ENCODE data around the gene ITPR2. TPM values are rescaled to one million over a fixed set of nuclear protein-coding genes. Genes with fewer than 3 reads are reported as not detected.
"Not testable (repeated sequence)": the region's sequence is repeated elsewhere in the genome, so short reads cannot be mapped to it uniquely, and the experiment has no call there.

ITPR2 gene
- total and polyA plus RNA-seq, 2 donors = 8.8 to 34.0 TPM

DNA sequence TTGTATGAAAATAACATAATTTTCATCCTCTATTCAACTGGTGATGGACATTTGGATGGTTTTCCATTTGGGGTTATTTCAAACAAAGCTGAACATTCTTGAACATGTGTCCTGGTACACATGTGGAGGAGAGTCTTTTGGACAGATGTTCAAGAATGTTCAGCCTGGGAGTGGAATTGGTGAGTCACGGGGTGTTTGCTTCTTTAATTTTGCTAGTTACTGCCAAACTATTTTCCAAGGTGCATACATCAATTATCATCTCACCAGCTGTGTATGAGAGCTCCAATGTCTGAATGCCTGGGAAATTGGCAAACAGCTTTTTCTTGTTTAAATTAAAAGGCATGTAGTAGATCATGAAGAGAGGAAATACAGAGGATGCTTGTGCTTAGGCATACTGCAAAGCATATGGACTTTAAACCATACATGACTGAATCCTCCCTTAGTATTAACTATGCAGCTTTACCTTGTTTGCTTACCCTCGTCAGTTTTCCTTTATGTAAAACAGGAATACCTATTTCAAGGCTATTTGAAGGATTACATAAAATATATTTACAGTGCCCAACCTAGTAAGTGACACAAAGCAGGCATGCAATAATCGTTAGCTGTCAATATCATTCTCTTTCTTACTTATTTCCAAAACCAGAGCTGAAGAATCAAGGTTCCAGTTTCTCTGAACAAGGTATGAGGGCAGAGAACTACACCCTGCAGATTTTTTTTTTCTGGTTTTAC is 152.1 kb downstream of the ITPR2 start:
- WGBS = 95% methylated on average over 3 of the region's 3 CpGs
- Histone ChIP-seq H3K4me3 (ENCODE audit: low read length in 2 of 2) (no peak overlapping the region), H3K9me3 (ENCODE audit: control insufficient read depth in 2 of 2, insufficient read depth in 1 of 2, low read length in 1 of 2) (no peaks in the 10 kb centered on the region), H3K36me3 (ENCODE audit: control insufficient read depth in 2 of 2, insufficient read depth in 2 of 2, low read length in 1 of 2) (peaks cover 32 to 79% of the 10 kb centered on the region in 2 donors), H3K27ac (ENCODE audit: low read depth in 1 of 2, low read length in 1 of 2) (no peak overlapping the region), H3K27me3 (ENCODE audit: control insufficient read depth in 2 of 2, insufficient read depth in 1 of 2, low read length in 1 of 2) (no peaks in the 10 kb centered on the region), H3K4me1 (ENCODE audit: control insufficient read depth in 2 of 2, insufficient read depth in 2 of 2, low read length in 2 of 2) (no peaks in the 10 kb centered on the region)
- DNase-seq (ENCODE audit: low read depth in 6 of 9, low spot score in 9 of 9) = no peak

DNA sequence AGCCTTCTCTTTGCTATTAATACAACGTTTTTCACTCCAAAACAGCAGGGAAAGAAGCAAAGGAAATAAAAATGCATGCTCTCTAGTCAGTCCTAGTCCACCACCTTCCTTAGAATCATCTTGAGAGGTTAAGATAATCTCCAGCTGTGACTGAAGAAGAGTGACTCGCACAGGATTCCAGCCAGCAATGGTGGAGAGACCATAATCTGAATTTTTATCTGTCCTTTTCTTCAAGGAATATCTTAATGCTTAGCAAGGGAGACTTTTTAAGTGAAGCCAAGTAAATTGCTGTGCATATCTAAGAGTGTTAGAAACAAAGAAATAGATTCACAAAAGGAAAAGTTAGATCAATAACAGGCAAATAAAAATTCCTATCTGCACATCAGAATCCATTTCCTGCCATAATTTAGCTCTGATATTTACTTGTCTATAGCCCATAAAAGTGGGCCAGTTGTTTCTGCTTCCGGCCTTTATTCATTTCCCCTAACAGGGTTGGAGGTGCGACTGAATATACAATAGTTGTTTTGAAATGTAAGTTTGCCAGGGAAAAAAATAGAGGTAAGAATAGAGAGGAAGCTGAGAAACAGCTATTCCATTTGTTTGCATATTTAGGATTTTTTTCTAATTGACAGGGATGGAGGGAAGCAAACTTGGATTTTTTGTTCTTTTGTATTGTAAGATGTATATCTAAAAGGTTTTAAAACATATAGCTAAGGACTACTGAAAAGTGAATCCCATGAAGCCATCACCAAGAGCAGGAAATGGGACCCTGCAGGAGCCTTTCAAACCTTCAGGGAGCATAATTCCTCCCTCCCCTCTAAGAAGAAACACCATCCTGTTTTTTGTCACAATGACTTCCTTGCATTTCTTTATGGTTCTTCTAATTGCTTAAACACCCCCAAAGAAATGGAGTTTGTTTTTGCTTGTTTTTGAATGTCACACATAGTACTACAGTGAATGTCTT is 154.0 kb downstream of the ITPR2 start:
- no peak overlapping the region for H3K4me3 ChIP-seq (ENCODE audit: low read length in 2 of 2)
- no peaks in the 10 kb centered on the region for H3K9me3 ChIP-seq (ENCODE audit: control insufficient read depth in 2 of 2, insufficient read depth in 1 of 2, low read length in 1 of 2)
- H3K36me3 ChIP-seq (ENCODE audit: control insufficient read depth in 2 of 2, insufficient read depth in 2 of 2, low read length in 1 of 2) = peaks cover 19 to 60% of the 10 kb centered on the region in 2 donors
- H3K27me3 ChIP-seq (ENCODE audit: control insufficient read depth in 2 of 2, insufficient read depth in 1 of 2, low read length in 1 of 2) = no peaks in the 10 kb centered on the region
- H3K4me1 ChIP-seq (ENCODE audit: control insufficient read depth in 2 of 2, insufficient read depth in 2 of 2, low read length in 2 of 2) = no peaks in the 10 kb centered on the region
- DNase-seq (ENCODE audit: low read depth in 6 of 9, low spot score in 9 of 9) = no peak
- no peak overlapping the region for H3K27ac ChIP-seq (ENCODE audit: low read depth in 1 of 2, low read length in 1 of 2)
- WGBS = 86% methylated on average over 4 of the region's 4 CpGs

GRCh38 chr12:26671487-26671886 is 161.5 kb downstream of the ITPR2 start:
- not testable (repeated sequence) for H3K4me1 ChIP-seq (ENCODE audit: control insufficient read depth in 2 of 2, insufficient read depth in 2 of 2, low read length in 2 of 2); H3K9me3 ChIP-seq (ENCODE audit: control insufficient read depth in 2 of 2, insufficient read depth in 1 of 2, low read length in 1 of 2); H3K27me3 ChIP-seq (ENCODE audit: control insufficient read depth in 2 of 2, insufficient read depth in 1 of 2, low read length in 1 of 2); H3K27ac ChIP-seq (ENCODE audit: low read depth in 1 of 2, low read length in 1 of 2); DNase-seq (ENCODE audit: low read depth in 6 of 9, low spot score in 9 of 9); H3K4me3 ChIP-seq (ENCODE audit: low read length in 2 of 2)
- peaks cover 3 to 20% of the 10 kb centered on the region in 2 donors for H3K36me3 ChIP-seq (ENCODE audit: control insufficient read depth in 2 of 2, insufficient read depth in 2 of 2, low read length in 1 of 2)
- 83% methylated on average over 5 of the region's 5 CpGs for WGBS

DNA sequence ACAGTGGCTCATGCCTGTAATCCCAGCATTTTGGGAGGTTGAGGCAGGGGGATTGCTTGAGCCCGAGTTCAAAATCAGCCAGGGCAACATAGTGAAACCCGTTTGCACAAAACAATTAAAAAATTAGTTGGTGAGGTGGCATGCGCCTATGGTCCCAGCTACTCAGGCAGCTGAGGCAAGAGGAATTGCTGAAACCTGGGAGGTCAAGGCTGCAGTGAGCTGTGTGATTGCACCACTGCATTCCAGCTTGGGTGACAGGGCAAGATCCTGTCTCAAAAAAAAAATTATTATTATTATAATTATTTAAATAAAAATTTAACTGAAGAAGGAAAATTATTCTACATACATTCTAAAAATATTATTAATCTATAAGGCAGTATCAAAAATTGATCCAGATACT is 164.1 kb downstream of the ITPR2 start:
- Histone ChIP-seq H3K4me3 (ENCODE audit: low read length in 2 of 2) (no peak overlapping the region), H3K27ac (ENCODE audit: low read depth in 1 of 2, low read length in 1 of 2) (no peak overlapping the region), H3K36me3 (ENCODE audit: control insufficient read depth in 2 of 2, insufficient read depth in 2 of 2, low read length in 1 of 2) (peaks cover 12 to 24% of the 10 kb centered on the region in 2 donors), H3K4me1 (ENCODE audit: control insufficient read depth in 2 of 2, insufficient read depth in 2 of 2, low read length in 2 of 2) (no peaks in the 10 kb centered on the region), H3K27me3 (ENCODE audit: control insufficient read depth in 2 of 2, insufficient read depth in 1 of 2, low read length in 1 of 2) (no peaks in the 10 kb centered on the region), H3K9me3 (ENCODE audit: control insufficient read depth in 2 of 2, insufficient read depth in 1 of 2, low read length in 1 of 2) (peaks cover 0 to 1% of the 10 kb centered on the region in 2 donors)
- WGBS = 96% methylated on average over 3 of the region's 3 CpGs
- DNase-seq (ENCODE audit: low read depth in 6 of 9, low spot score in 9 of 9) = no peak

- H3K27me3 ChIP-seq (ENCODE audit: control insufficient read depth in 2 of 2, insufficient read depth in 1 of 2, low read length in 1 of 2) = no peaks in the 10 kb centered on the region
- no peak overlapping the region for H3K4me3 ChIP-seq (ENCODE audit: low read length in 2 of 2)
- DNase-seq (ENCODE audit: low read depth in 6 of 9, low spot score in 9 of 9) = no peak
- H3K36me3 ChIP-seq (ENCODE audit: control insufficient read depth in 2 of 2, insufficient read depth in 2 of 2, low read length in 1 of 2) = peaks cover 17 to 28% of the 10 kb centered on the region in 2 donors
- no peak overlapping the region for H3K27ac ChIP-seq (ENCODE audit: low read depth in 1 of 2, low read length in 1 of 2)
- H3K9me3 ChIP-seq (ENCODE audit: control insufficient read depth in 2 of 2, insufficient read depth in 1 of 2, low read length in 1 of 2) = peaks cover 0 to 1% of the 10 kb centered on the region in 2 donors
- H3K4me1 ChIP-seq (ENCODE audit: control insufficient read depth in 2 of 2, insufficient read depth in 2 of 2, low read length in 2 of 2) = no peaks in the 10 kb centered on the region
- WGBS = 94% methylated on average over 1 of the region's 1 CpG
Observed at GRCh38 chr12:26668230-26668629, 164.8 kb downstream of the ITPR2 start.

GRCh38 chr12:26666286-26666685 is 166.7 kb downstream of the ITPR2 start:
- no peak for DNase-seq (ENCODE audit: low read depth in 6 of 9, low spot score in 9 of 9)
- WGBS = 98% methylated on average over 5 of the region's 5 CpGs
- peaks cover 23 to 46% of the 10 kb centered on the region in 2 donors for H3K36me3 ChIP-seq (ENCODE audit: control insufficient read depth in 2 of 2, insufficient read depth in 2 of 2, low read length in 1 of 2)
- H3K27ac ChIP-seq (ENCODE audit: low read depth in 1 of 2, low read length in 1 of 2) = no peak overlapping the region
- H3K27me3 ChIP-seq (ENCODE audit: control insufficient read depth in 2 of 2, insufficient read depth in 1 of 2, low read length in 1 of 2) = no peaks in the 10 kb centered on the region
- H3K4me1 ChIP-seq (ENCODE audit: control insufficient read depth in 2 of 2, insufficient read depth in 2 of 2, low read length in 2 of 2) = no peaks in the 10 kb centered on the region
- peaks cover 0 to 1% of the 10 kb centered on the region in 2 donors for H3K9me3 ChIP-seq (ENCODE audit: control insufficient read depth in 2 of 2, insufficient read depth in 1 of 2, low read length in 1 of 2)
- no peak overlapping the region for H3K4me3 ChIP-seq (ENCODE audit: low read length in 2 of 2)

DNA sequence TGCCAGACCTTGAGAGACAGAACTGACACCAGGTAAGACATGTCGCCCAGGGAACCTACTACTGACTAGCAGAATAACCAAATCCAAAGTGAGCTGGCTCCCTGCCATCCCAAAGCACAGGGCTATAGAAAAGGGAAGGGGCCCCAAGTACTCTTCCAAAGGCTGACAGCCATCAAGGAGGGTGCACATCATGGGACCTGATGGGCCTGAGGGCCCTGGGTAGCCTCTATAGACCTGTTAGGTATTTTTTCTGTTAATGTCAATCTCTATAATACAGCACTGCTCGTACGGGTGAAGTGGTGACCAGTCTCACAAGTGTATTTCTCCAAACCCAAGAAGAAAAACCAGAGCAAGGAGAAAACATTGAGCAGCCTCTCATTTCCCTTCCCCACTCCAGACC is 171.6 kb downstream of the ITPR2 start:
- Histone ChIP-seq H3K27ac (ENCODE audit: low read depth in 1 of 2, low read length in 1 of 2) (no peak overlapping the region), H3K4me1 (ENCODE audit: control insufficient read depth in 2 of 2, insufficient read depth in 2 of 2, low read length in 2 of 2) (no peaks in the 10 kb centered on the region), H3K4me3 (ENCODE audit: low read length in 2 of 2) (no peak overlapping the region), H3K36me3 (ENCODE audit: control insufficient read depth in 2 of 2, insufficient read depth in 2 of 2, low read length in 1 of 2) (peaks cover 43 to 67% of the 10 kb centered on the region in 2 donors), H3K9me3 (ENCODE audit: control insufficient read depth in 2 of 2, insufficient read depth in 1 of 2, low read length in 1 of 2) (no peaks in the 10 kb centered on the region), H3K27me3 (ENCODE audit: control insufficient read depth in 2 of 2, insufficient read depth in 1 of 2, low read length in 1 of 2) (no peaks in the 10 kb centered on the region)
- 80% methylated on average over 3 of the region's 3 CpGs for WGBS
- DNase-seq (ENCODE audit: low read depth in 6 of 9, low spot score in 9 of 9) = no peak

- DNase-seq (ENCODE audit: low read depth in 6 of 9, low spot score in 9 of 9) = no peak
- Histone ChIP-seq H3K9me3 (ENCODE audit: control insufficient read depth in 2 of 2, insufficient read depth in 1 of 2, low read length in 1 of 2) (no peaks in the 10 kb centered on the region), H3K4me1 (ENCODE audit: control insufficient read depth in 2 of 2, insufficient read depth in 2 of 2, low read length in 2 of 2) (no peaks in the 10 kb centered on the region), H3K27ac (ENCODE audit: low read depth in 1 of 2, low read length in 1 of 2) (no peak overlapping the region), H3K36me3 (ENCODE audit: control insufficient read depth in 2 of 2, insufficient read depth in 2 of 2, low read length in 1 of 2) (peaks cover 41 to 68% of the 10 kb centered on the region in 2 donors), H3K4me3 (ENCODE audit: low read length in 2 of 2) (no peak overlapping the region), H3K27me3 (ENCODE audit: control insufficient read depth in 2 of 2, insufficient read depth in 1 of 2, low read length in 1 of 2) (no peaks in the 10 kb centered on the region)
- WGBS = over 99% methylated on average over 2 of the region's 2 CpGs
Observed at GRCh38 chr12:26659930-26660329, 173.1 kb downstream of the ITPR2 start.

DNA sequence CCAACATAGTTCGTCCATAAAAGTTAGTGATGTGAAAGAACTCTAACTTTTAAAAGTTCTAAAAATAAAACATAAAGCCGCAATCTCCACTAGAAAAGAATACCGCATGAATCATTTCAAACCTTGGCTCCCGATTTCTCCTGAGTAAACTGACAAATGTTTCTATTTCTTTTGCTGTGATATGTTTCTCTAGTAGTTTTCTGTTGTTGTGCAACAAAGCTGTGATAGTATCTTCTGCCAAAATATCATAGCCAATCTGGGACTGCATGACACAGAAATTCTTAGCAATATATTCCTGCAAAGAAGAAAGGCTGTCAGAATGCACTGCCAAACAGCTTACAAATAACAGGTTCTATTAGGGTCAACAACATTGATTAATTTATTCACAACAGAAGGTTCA is 174.0 kb downstream of the ITPR2 start:
- H3K36me3 ChIP-seq (ENCODE audit: control insufficient read depth in 2 of 2, insufficient read depth in 2 of 2, low read length in 1 of 2) = peaks cover 48 to 77% of the 10 kb centered on the region in 2 donors
- no peaks in the 10 kb centered on the region for H3K4me1 ChIP-seq (ENCODE audit: control insufficient read depth in 2 of 2, insufficient read depth in 2 of 2, low read length in 2 of 2)
- no peak overlapping the region for H3K4me3 ChIP-seq (ENCODE audit: low read length in 2 of 2)
- H3K9me3 ChIP-seq (ENCODE audit: control insufficient read depth in 2 of 2, insufficient read depth in 1 of 2, low read length in 1 of 2) = no peaks in the 10 kb centered on the region
- DNase-seq (ENCODE audit: low read depth in 6 of 9, low spot score in 9 of 9) = no peak
- H3K27me3 ChIP-seq (ENCODE audit: control insufficient read depth in 2 of 2, insufficient read depth in 1 of 2, low read length in 1 of 2) = no peaks in the 10 kb centered on the region
- WGBS = 97% methylated on average over 4 of the region's 4 CpGs
- no peak overlapping the region for H3K27ac ChIP-seq (ENCODE audit: low read depth in 1 of 2, low read length in 1 of 2)

Measured in thymus (tissue), 11 donors.